HUES64 (cell line): Measurements from ENCODE around the gene GNB5.

ENCODE experiments used
- H3K27ac ChIP-seq: 2 replicates; pipeline ENCODE4 v1.7.0; 2013; ENCODE audit warnings: low read depth, low read length, inconsistent platforms
- H3K27me3 ChIP-seq: 2 replicates; pipeline ENCODE4 v1.6.1; 2013; ENCODE audit warnings: mild to moderate bottlenecking, low read length; ENCODE audit not compliant: insufficient read depth
- H3K36me3 ChIP-seq: 2 replicates; pipeline ENCODE4 v1.6.1; 2013; ENCODE audit warnings: mild to moderate bottlenecking, low read length; ENCODE audit not compliant: insufficient read depth
- H3K4me1 ChIP-seq: 2 replicates; pipeline ENCODE4 v1.6.1; 2013; ENCODE audit warnings: mild to moderate bottlenecking, low read length, moderate library complexity; ENCODE audit not compliant: insufficient read depth
- H3K4me3 ChIP-seq: 2 replicates; pipeline ENCODE4 v1.5.1; 2013; ENCODE audit warnings: mild to moderate bottlenecking, low read length, moderate library complexity
- H3K9ac ChIP-seq: 2 replicates; pipeline ENCODE4 v1.6.1; 2013; ENCODE audit warnings: mild to moderate bottlenecking, low read depth, low read length
- H3K9me3 ChIP-seq: 2 replicates; pipeline ENCODE4 v1.6.1; 2013; ENCODE audit warnings: low read depth, low read length; ENCODE audit not compliant: insufficient read depth
- WGBS: fragments of 150-250, 120-280 bp; methylation state at CpG from one replicate; pipeline ENCODE4 v1.1.7; 2013; ENCODE audit warnings: missing lambda C conversion rate; 5-methylcytosine and 5-hydroxymethylcytosine counted together

The GNB5 gene

DNA sequence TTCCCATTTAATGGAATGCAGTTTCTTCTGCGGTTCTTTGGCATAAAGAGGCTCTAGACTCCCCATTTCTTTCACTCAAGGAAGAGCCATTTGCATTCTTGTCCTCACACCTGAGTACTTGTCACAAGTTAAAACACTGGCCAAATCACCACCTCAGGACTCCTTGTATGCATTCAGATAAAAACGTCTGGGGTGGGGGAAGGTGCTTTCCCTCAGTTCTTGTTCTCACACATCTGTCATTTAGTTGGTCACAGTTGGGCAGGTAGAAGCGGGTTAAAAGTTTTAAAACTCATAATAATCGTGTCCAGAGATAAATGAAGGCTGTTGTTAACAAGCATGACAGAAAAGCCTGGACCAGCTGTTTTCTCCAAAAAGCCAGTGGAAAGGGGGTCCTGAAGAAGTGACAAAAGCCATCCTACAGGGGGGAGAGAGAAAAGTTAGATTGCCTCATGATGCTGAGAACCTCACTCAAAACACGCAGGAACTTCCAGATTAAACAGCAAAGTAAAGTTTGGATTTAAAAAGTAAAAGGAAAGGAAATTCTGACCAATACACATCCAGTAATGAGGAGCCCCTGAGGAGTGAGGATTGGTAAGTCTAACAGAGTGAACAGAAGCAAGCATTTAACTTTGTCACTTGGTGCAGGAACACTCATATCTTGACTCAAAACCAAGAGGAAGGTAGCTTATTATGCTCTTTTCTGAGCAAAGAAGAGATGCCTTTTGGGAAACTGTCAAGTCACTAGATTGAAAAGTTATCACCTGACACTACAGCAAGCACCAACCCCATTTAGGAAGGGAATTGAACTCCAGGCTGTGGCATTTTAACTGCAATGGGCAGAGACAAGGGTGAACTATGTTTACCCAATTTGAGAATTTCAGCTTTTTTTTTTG is 81.4 kb downstream of the GNB5 start:
- peaks cover 3% of the 10 kb centered on the region; the same call in 1 of the 2 replicates for H3K4me1 ChIP-seq
- H3K4me3 ChIP-seq, result no peak overlapping the region
- WGBS, result 76% methylated on average over 4 of the region's 5 CpGs
- no peaks in the 10 kb centered on the region for H3K9me3 ChIP-seq
- peaks cover 42% of the 10 kb centered on the region for H3K27me3 ChIP-seq
- H3K27ac ChIP-seq, result no peak overlapping the region
- H3K9ac ChIP-seq, result no peak overlapping the region
- H3K36me3 ChIP-seq, result no peaks in the 10 kb centered on the region

DNA sequence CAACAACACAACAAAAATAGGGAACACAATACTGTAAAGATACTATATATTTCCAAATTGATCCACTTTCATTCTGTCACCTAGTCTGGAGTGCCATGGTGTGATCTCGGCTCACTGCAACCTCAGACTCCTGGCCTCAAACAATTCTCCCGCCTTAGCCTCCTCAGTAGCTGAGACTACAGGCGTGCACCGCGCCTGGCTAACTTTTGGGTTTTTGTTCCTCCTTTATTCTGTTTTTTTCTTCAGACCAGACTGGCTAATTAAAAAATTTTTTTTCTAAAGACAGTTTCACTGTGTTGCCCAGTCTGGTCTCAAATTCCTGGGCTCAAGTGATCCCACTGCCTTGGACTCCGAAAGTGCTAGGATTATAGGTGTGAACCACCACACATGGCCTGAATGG is 84.0 kb downstream of the GNB5 start:
- 94% methylated on average over 6 of the region's 6 CpGs for WGBS
- Histone ChIP-seq H3K36me3 (no peaks in the 10 kb centered on the region), H3K27me3 (peaks cover 20% of the 10 kb centered on the region), H3K4me3 (no peak overlapping the region), H3K27ac (no peak overlapping the region), H3K9ac (no peak overlapping the region), H3K4me1 (peaks cover 8% of the 10 kb centered on the region), H3K9me3 (no peaks in the 10 kb centered on the region)

- H3K27me3 ChIP-seq, result peaks cover 14% of the 10 kb centered on the region
- no peak overlapping the region for H3K4me3 ChIP-seq
- H3K9ac ChIP-seq, result no peak overlapping the region
- H3K9me3 ChIP-seq, result no peaks in the 10 kb centered on the region
- no peaks in the 10 kb centered on the region for H3K36me3 ChIP-seq
- H3K27ac ChIP-seq, result no peak overlapping the region
- peaks cover 5% of the 10 kb centered on the region for H3K4me1 ChIP-seq
- WGBS, result 92% methylated on average over 6 of the region's 6 CpGs
Measured at GRCh38 chr15:52106641-52107040, 84.6 kb downstream of the GNB5 start.

DNA sequence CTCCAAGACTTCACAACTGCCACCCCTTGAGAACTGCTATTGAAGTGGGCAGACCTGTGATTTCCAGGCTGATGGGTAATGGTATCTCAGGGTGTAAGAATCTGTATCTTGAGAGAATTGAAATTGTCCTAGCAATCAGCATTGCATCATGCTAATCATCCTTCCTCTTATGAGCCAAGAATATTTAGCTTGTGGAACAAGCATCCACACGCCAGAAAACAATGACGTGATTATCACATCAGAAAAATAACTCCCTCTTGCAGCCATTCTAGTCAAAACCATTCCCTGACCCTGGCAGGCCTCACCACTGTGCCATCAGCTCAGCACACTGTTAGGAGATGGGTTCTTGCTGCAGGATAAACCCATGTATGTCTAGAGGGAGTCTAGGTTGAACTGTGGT is 85.3 kb downstream of the GNB5 start:
- 92% methylated on average over 2 of the region's 2 CpGs for WGBS
- Histone ChIP-seq H3K36me3 (no peaks in the 10 kb centered on the region), H3K27ac (no peak overlapping the region), H3K27me3 (peaks cover 6% of the 10 kb centered on the region), H3K9ac (no peak overlapping the region), H3K4me1 (peaks cover 5% of the 10 kb centered on the region), H3K9me3 (no peaks in the 10 kb centered on the region), H3K4me3 (no peak overlapping the region)

DNA sequence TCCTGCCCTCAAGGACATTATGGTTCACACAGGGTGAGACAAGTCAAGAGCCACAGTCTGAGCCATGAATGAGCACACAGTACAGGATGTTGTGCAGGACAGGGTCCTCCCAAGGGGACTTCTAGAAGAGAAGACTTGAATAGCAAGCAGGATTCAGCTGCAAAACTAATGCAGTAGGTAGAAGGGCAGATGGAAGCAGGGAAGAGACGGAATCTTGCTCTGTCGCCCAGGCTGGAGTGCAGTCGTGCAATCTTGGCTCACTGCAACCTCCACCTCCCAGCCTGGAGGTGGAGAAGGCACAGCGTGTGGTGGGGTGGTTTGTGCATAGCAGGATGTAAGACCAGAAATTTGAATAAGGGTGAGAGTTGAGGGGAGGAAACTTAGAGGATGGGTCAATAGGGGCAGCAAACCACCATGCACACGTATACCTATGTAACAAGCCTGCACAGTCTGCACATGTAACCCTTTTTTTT is 86.6 kb downstream of the GNB5 start:
- H3K4me3 ChIP-seq, result no peak overlapping the region
- H3K27ac ChIP-seq, result no peak overlapping the region
- no peak overlapping the region for H3K9ac ChIP-seq
- WGBS, result 90% methylated on average over 5 of the region's 5 CpGs
- H3K36me3 ChIP-seq, result no peaks in the 10 kb centered on the region
- H3K27me3 ChIP-seq, result peaks cover under 1% of the 10 kb centered on the region; the same call in 1 of the 2 replicates
- peaks cover 5% of the 10 kb centered on the region; the same call in 1 of the 2 replicates for H3K4me1 ChIP-seq
- H3K9me3 ChIP-seq, result no peaks in the 10 kb centered on the region

DNA sequence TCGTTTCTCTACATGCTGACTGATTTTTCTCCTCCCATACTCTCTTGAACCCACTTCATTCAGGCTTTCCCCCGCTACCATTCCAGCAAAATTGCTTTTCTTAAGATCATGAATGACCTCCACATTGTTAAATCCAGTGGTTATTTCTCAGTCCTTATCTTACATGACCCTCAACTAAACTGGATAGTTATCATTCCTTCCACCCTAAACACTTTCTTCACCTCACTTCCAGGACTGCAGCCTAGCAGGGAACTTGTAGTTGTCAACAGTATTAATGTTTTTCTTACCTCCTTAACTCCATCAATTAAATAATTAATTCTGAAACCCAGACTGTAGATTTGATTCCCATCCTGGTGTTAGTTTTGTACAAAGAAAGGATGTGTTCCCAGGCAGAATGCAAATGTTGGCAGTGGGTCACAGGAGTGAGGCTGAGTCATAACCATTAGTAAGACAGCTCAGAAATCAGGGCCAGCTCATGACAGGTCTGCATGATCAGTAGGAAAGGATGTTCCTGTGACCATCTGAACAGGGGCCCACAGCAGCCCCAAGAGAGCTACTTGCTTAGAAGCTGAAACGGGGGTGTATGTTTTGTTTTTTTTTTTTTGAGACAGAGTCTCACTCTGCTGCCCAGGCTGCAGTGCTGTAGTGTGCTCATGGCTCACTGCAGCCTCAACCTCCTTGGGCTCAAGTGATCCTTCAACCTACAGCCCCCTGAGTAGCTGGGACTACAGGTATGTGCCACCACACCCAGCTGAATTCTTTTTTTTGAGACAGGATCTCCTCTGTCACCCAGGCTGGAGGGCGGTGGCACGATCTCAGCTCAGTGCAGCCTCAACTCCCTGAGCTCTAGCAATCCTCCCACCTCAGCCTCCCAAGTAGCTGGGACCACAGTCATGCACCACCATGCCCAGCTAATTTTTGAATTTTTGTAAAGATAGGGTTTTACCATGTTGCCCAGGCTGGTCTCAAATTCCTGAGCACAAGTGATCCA is 87.7 kb downstream of the GNB5 start:
- 82% methylated on average over 5 of the region's 5 CpGs for WGBS
- Histone ChIP-seq H3K9ac (no peak overlapping the region), H3K4me1 (peaks cover 5% of the 10 kb centered on the region; the same call in 1 of the 2 replicates), H3K27me3 (no peaks in the 10 kb centered on the region), H3K27ac (no peak overlapping the region), H3K9me3 (no peaks in the 10 kb centered on the region), H3K36me3 (no peaks in the 10 kb centered on the region), H3K4me3 (no peak overlapping the region)

GRCh38 chr15:52102463-52102862 is 88.7 kb downstream of the GNB5 start:
- Histone ChIP-seq H3K4me3 (no peak overlapping the region), H3K4me1 (peaks cover 5% of the 10 kb centered on the region; the same call in 1 of the 2 replicates), H3K9me3 (no peaks in the 10 kb centered on the region), H3K27me3 (no peaks in the 10 kb centered on the region), H3K9ac (no peak overlapping the region), H3K27ac (no peak overlapping the region), H3K36me3 (no peaks in the 10 kb centered on the region)
- 89% methylated on average over 2 of the region's 2 CpGs for WGBS

GRCh38 chr15:52101542-52102323 is 89.5 kb downstream of the GNB5 start:
- 97% methylated on average over 16 of the region's 16 CpGs for WGBS
- Histone ChIP-seq H3K36me3 (no peaks in the 10 kb centered on the region), H3K4me3 (no peak overlapping the region), H3K4me1 (peaks cover 5% of the 10 kb centered on the region; the same call in 1 of the 2 replicates), H3K27me3 (no peaks in the 10 kb centered on the region), H3K9me3 (no peaks in the 10 kb centered on the region), H3K27ac (no peak overlapping the region), H3K9ac (no peak overlapping the region)

- Histone ChIP-seq H3K27ac (no peak overlapping the region), H3K4me3 (no peak overlapping the region), H3K9ac (no peak overlapping the region), H3K4me1 (peaks cover 5% of the 10 kb centered on the region; the same call in 1 of the 2 replicates), H3K27me3 (no peaks in the 10 kb centered on the region), H3K36me3 (no peaks in the 10 kb centered on the region), H3K9me3 (no peaks in the 10 kb centered on the region)
- 90% methylated on average over 6 of the region's 6 CpGs for WGBS
Measured at GRCh38 chr15:52100807-52101442, 90.3 kb downstream of the GNB5 start.

DNA sequence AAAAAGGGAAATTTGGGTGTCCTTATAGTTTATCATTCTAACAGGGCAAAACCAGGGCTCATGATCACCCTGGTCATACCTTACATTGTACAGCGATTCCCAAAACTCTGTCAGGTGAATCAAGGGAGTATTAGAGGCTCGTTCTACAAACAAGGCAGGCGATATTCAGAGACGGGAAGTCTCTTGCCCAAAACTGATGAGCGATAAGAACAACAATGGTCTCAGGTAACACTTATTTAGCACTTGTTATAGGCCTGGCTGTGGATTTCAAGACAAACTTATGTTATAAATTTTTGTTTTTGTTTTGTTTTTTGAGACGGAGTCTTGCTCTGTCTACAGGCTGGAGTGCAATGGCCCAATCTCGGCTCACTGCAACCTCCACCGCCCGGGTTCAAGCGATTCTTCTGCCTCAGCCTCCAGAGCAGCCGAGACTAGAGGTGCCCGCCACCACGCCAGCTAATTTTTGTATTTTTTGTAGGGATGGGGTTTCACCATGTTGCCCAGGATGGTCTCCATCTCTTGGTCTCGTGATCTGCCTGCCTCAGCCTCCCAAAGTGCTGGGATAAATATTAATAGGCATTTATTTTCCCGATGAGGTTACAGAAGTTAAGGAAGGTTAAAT is 91.4 kb downstream of the GNB5 start:
- Histone ChIP-seq H3K27ac (no peak overlapping the region), H3K9ac (no peak overlapping the region), H3K36me3 (no peaks in the 10 kb centered on the region), H3K9me3 (no peaks in the 10 kb centered on the region), H3K27me3 (no peaks in the 10 kb centered on the region), H3K4me3 (no peak overlapping the region), H3K4me1 (peaks cover 5% of the 10 kb centered on the region; the same call in 1 of the 2 replicates)
- 94% methylated on average over 15 of the region's 15 CpGs for WGBS
